Neural progenitor cell (in vitro differentiated cells): Measurements from ENCODE around the gene TENM3. TPM values are rescaled to one million over a fixed set of nuclear protein-coding genes. Genes with fewer than 3 reads are reported as not detected.

Source experiments
- DNase-seq: peaks from one replicate; pipeline ENCODE4 v3.0.0-alpha.2; 2016; ENCODE audit warnings: low spot score
- H2AFZ ChIP-seq: fragments of 200-600 bp; sonication (generic); replicated peaks from 2 replicates; pipeline ENCODE4 v1.6.1; 2016; ENCODE audit warnings: antibody characterized with exemption
- H3F3A ChIP-seq: fragments of 200-600 bp; sonication (generic); 2 replicates; pipeline ENCODE4 v1.6.1; 2016; ENCODE audit warnings: antibody characterized with exemption, low read depth
- H3K27ac ChIP-seq: fragments of 200-600 bp; sonication (generic); 2 replicates; pipeline ENCODE4 v1.5.1; 2016; ENCODE audit warnings: mild to moderate bottlenecking
- H3K27me3 ChIP-seq: fragments of 200-600 bp; sonication (generic); 2 replicates; pipeline ENCODE4 v1.6.1; 2016; ENCODE audit warnings: mild to moderate bottlenecking, moderate library complexity
- H3K36me3 ChIP-seq: fragments of 200-600 bp; sonication (generic); 2 replicates; pipeline ENCODE4 v1.5.1; 2016
- H3K4me1 ChIP-seq: fragments of 200-600 bp; sonication (generic); 2 replicates; pipeline ENCODE4 v1.6.1; 2016; ENCODE audit warnings: mixed run types
- H3K4me2 ChIP-seq: fragments of 200-600 bp; sonication (generic); 2 replicates; pipeline ENCODE4 v1.6.1; 2016
- H3K4me3 ChIP-seq: fragments of 200-600 bp; sonication (generic); 2 replicates; pipeline ENCODE4 v1.5.1; 2016
- H3K79me2 ChIP-seq: fragments of 200-600 bp; sonication (generic); 2 replicates; pipeline ENCODE4 v1.6.1; 2016; ENCODE audit warnings: low read depth
- H3K9ac ChIP-seq: fragments of 200-600 bp; sonication (generic); 2 replicates; pipeline ENCODE4 v1.6.1; 2016
- H3K9me3 ChIP-seq: fragments of 200-600 bp; sonication (generic); 2 replicates; pipeline ENCODE4 v1.5.1; 2016; ENCODE audit warnings: low read depth
- H4K20me1 ChIP-seq: fragments of 200-600 bp; sonication (generic); 2 replicates; pipeline ENCODE4 v1.6.1; 2016; ENCODE audit warnings: low read depth
- H3K27ac Mint-ChIP-seq: 3 replicates; pipeline ENCODE4 v1.8.0; 2021; ENCODE audit warnings: mixed read lengths
- H3K27me3 Mint-ChIP-seq: 2 replicates; pipeline ENCODE4 v1.8.0; 2022; ENCODE audit warnings: low read depth, mild to moderate bottlenecking, inconsistent platforms, moderate library complexity, mixed read lengths; ENCODE audit not compliant: insufficient read depth
- H3K36me3 Mint-ChIP-seq: 3 replicates; pipeline ENCODE4 v1.8.0; 2021; ENCODE audit warnings: mixed read lengths
- H3K4me1 Mint-ChIP-seq: 3 replicates; pipeline ENCODE4 v1.8.0; 2021; ENCODE audit warnings: mixed read lengths
- H3K4me3 Mint-ChIP-seq: 3 replicates; pipeline ENCODE4 v1.8.0; 2021; ENCODE audit warnings: mild to moderate bottlenecking, moderate library complexity, mixed read lengths
- H3K9me3 Mint-ChIP-seq: 3 replicates; pipeline ENCODE4 v1.8.0; 2020; ENCODE audit warnings: mixed read lengths
- CTCF ChIP-seq: fragments of 200-600 bp; sonication (generic); IDR thresholded peaks from 2 replicates; pipeline ENCODE4 v1.5.1; 2017; ENCODE audit warnings: antibody characterized with exemption, mild to moderate bottlenecking
- EZH2 ChIP-seq: fragments of 200-600 bp; sonication (generic); IDR thresholded peaks from 2 replicates; pipeline ENCODE4 v1.6.1; 2017; ENCODE audit warnings: antibody characterized with exemption, mild to moderate bottlenecking, moderate library complexity
- EZH2phosphoT487 ChIP-seq: fragments of 200-600 bp; sonication (generic); IDR thresholded peaks from 2 replicates; pipeline ENCODE4 v1.6.1; 2017; ENCODE audit warnings: antibody characterized with exemption
- total RNA-seq: library from RNA; depleted of rRNA; stranded (reverse); fragments of >200 nt; gene quantifications from 2 replicates; pipeline ENCODE4 v1.2.3, GENCODE V29; 2015; ENCODE audit warnings: low replicate concordance

Gene TENM3
- total RNA-seq, 1 donor from 2014 or later = 78.7 TPM

DNA sequence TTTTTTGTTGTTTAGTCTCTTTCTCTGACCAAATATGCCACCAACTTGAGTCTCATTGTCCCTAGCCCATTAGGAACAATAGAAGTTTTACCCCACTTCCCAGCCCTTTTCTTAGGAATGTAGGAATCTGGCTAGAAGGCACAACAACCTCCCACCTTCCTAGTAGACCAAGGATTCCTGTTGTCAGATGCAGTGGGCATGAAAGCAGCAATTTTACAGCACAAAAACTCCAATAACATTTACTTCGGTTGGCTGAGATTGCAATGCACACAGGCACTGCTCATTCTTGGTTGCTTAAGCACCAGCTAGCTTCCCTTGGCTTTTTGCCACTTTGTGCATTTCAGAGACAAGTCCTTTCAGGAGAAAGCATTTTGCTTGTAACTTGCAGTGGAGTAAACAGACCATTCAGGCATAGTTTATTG lies 312.8 kb downstream of the TENM3 start:
- no peaks in the 10 kb centered on the region for H4K20me1 ChIP-seq
- peaks cover 55% of the 10 kb centered on the region for H3F3A ChIP-seq
- no peaks in the 10 kb centered on the region for H3K9me3 Mint-ChIP-seq
- H3K27ac ChIP-seq = peak overlapping the region; percentile 86
- peaks cover 79% of the 10 kb centered on the region for H3K4me1 Mint-ChIP-seq
- no peaks in the 10 kb centered on the region for H3K36me3 ChIP-seq
- TF ChIP-seq EZH2phosphoT487 = no peak
- peak; percentile 75 for DNase-seq
- H3K4me1 ChIP-seq = peaks cover 91% of the 10 kb centered on the region
- peak overlapping the region; percentile 9 for H3K4me3 ChIP-seq
- peaks cover 6% of the 10 kb centered on the region for H3K36me3 Mint-ChIP-seq
- H3K27ac Mint-ChIP-seq = no peak overlapping the region
- no peaks in the 10 kb centered on the region for H3K27me3 ChIP-seq
- H3K4me3 Mint-ChIP-seq = no peak overlapping the region
- peaks cover 76% of the 10 kb centered on the region for H3K79me2 ChIP-seq
- H3K9me3 ChIP-seq = no peaks in the 10 kb centered on the region
- peak overlapping the region; percentile 66 for H3K4me2 ChIP-seq
- no peak overlapping the region for H2AFZ ChIP-seq
- no peak overlapping the region for H3K9ac ChIP-seq
- peaks cover 2% of the 10 kb centered on the region for H3K27me3 Mint-ChIP-seq

DNA sequence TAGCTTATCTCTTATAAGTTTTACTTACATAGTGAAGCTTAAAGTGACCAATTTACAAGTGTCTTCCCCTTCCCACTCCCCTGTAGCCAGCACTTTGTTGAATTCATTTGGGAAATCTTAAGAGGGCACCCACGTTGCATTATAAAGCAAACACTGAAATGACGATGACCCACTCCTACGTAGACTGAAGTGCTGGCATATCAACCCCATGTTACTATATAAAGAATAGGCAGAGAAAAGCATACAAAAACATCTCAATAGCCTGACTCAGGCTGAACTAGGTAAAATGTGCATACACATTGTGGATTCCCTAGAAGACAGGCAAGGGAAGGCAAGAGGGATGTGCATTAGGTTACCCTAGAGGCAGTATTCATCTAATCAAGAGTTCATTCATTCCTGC lies 313.4 kb downstream of the TENM3 start:
- H3K4me3 Mint-ChIP-seq = no peak overlapping the region
- Histone ChIP-seq H3K4me3 (no peak overlapping the region), H3K27me3 (no peaks in the 10 kb centered on the region), H3K9me3 (no peaks in the 10 kb centered on the region), H3K36me3 (no peaks in the 10 kb centered on the region), H3K27ac (peak overlapping the region; percentile 86), H3K4me2 (peak overlapping the region; percentile 66), H3F3A (peaks cover 60% of the 10 kb centered on the region), H2AFZ (no peak overlapping the region), H3K9ac (no peak overlapping the region), H4K20me1 (no peaks in the 10 kb centered on the region), H3K79me2 (peaks cover 80% of the 10 kb centered on the region), H3K4me1 (peaks cover 97% of the 10 kb centered on the region)
- peaks cover 2% of the 10 kb centered on the region for H3K27me3 Mint-ChIP-seq
- H3K9me3 Mint-ChIP-seq = no peaks in the 10 kb centered on the region
- peaks cover 6% of the 10 kb centered on the region for H3K36me3 Mint-ChIP-seq
- no peak for TF ChIP-seq EZH2
- DNase-seq = no peak
- peak overlapping the region; percentile 78 for H3K27ac Mint-ChIP-seq
- H3K4me1 Mint-ChIP-seq = peaks cover 78% of the 10 kb centered on the region

DNA sequence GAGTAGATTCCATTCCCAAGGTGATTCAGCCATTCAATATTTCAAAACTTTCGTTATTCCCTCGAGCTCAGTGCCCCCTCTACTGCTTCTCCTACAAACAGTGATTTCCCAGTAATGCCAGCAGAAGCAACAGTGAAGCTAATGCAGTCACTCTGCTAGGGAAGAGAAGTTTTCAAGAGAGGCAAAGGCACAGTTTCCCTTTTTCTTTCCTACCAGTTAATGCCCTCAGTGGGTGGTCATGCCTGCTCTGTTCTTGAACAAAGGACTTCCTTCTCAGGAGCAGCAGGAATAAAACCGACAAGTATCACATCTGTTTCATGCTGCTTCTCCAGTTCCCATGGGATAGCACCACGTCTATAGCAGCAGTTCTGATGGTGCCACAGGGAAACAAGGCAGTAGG lies 317.2 kb downstream of the TENM3 start:
- Mint-ChIP-seq H3K27me3 (peaks cover 2% of the 10 kb centered on the region), H3K4me1 (peaks cover 60% of the 10 kb centered on the region), H3K36me3 (peaks cover 25% of the 10 kb centered on the region), H3K27ac (peak overlapping the region; percentile 95), H3K4me3 (peak overlapping the region; percentile 74), H3K9me3 (no peaks in the 10 kb centered on the region)
- Histone ChIP-seq H3K79me2 (peaks cover 79% of the 10 kb centered on the region), H2AFZ (no peak overlapping the region), H3K4me2 (peak overlapping the region; percentile 74), H3K27me3 (no peaks in the 10 kb centered on the region), H3K4me3 (peak overlapping the region; percentile 41), H3F3A (peaks cover 58% of the 10 kb centered on the region), H3K9ac (no peak overlapping the region), H3K4me1 (peaks cover 82% of the 10 kb centered on the region), H3K36me3 (no peaks in the 10 kb centered on the region), H3K9me3 (no peaks in the 10 kb centered on the region), H4K20me1 (no peaks in the 10 kb centered on the region), H3K27ac (peak overlapping the region; percentile 99)
- TF ChIP-seq EZH2phosphoT487 (no peak), EZH2 (peak; percentile 34), CTCF (peak; percentile 32)
- DNase-seq = peak; percentile 94

DNA sequence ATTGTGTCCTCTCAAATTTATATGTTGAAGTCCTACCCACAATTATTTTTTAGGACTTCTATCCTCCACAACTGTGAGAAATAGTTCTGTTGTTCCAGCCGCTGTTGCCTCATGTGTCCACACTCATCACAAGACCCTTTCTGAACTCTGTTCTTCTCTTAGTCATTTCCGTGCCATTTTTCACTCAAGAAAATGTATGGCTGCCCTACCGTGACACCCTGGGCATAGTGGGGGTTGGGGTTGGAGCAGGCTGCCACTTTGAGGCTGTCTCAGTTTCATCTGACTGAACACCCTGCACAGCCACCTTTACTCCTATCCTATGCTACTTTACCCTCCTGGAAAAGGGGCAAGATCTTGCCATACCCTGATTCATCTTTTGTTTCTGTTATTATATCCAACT lies 319.1 kb downstream of the TENM3 start:
- Histone ChIP-seq H3K9me3 (no peaks in the 10 kb centered on the region), H3K4me1 (peaks cover 72% of the 10 kb centered on the region), H3K27me3 (no peaks in the 10 kb centered on the region), H3K4me3 (no peak overlapping the region), H3K27ac (no peak overlapping the region), H3K79me2 (peaks cover 77% of the 10 kb centered on the region), H3K4me2 (peak overlapping the region; percentile 74), H3K9ac (no peak overlapping the region), H2AFZ (no peak overlapping the region), H4K20me1 (no peaks in the 10 kb centered on the region), H3K36me3 (no peaks in the 10 kb centered on the region), H3F3A (peaks cover 38% of the 10 kb centered on the region)
- Mint-ChIP-seq H3K4me1 (peaks cover 49% of the 10 kb centered on the region), H3K27ac (no peak overlapping the region), H3K36me3 (peaks cover 39% of the 10 kb centered on the region), H3K27me3 (no peaks in the 10 kb centered on the region), H3K9me3 (no peaks in the 10 kb centered on the region), H3K4me3 (no peak overlapping the region)
- no peak for DNase-seq
- TF ChIP-seq EZH2phosphoT487 (no peak), CTCF (no peak), EZH2 (no peak)
